Fibroblast of the conjunctiva (primary cell): ENCODE data around the gene PPA2.

Experiments used
- DNase-seq: peaks from one replicate; pipeline ENCODE4 v3.0.0-alpha.2; 2010; ENCODE audit warnings: low read depth

The PPA2 gene

GRCh38 chr4:105389167-105389566, 84.7 kb downstream of the PPA2 start:
- DNase-seq, result peak; percentile 14

- DNase-seq, result peak; percentile 76
These were observed 86.4 kb downstream of the PPA2 start for GRCh38 chr4:105387466-105387865.

GRCh38 chr4:105386012-105386411, 87.8 kb downstream of the PPA2 start:
- no peak for DNase-seq

- DNase-seq, result no peak
These were observed 99.8 kb downstream of the PPA2 start for GRCh38 chr4:105374071-105374470.

GRCh38 chr4:105373324-105373723, 100.5 kb downstream of the PPA2 start:
- DNase-seq, result no peak

GRCh38 chr4:105369988-105370387, 103.9 kb downstream of the PPA2 start:
- no peak for DNase-seq

- no peak for DNase-seq
These were observed 112.8 kb downstream of the PPA2 start for GRCh38 chr4:105361053-105361452.

GRCh38 chr4:105357258-105357980, 116.4 kb downstream of the PPA2 start:
- DNase-seq, result no peak

GRCh38 chr4:105356194-105356593, 117.7 kb downstream of the PPA2 start:
- no peak for DNase-seq

GRCh38 chr4:105352826-105353225, 121.0 kb downstream of the PPA2 start:
- DNase-seq, result no peak

- DNase-seq, result no peak
These were observed 122.0 kb downstream of the PPA2 start for GRCh38 chr4:105351861-105352260.

GRCh38 chr4:105350859-105351490, 122.9 kb downstream of the PPA2 start:
- no peak for DNase-seq

- DNase-seq, result no peak
These were observed 125.1 kb downstream of the PPA2 start for GRCh38 chr4:105348719-105349118.

- DNase-seq, result no peak
These were observed 127.0 kb downstream of the PPA2 start for GRCh38 chr4:105346869-105347268.

- DNase-seq, result no peak
These were observed 128.0 kb downstream of the PPA2 start for GRCh38 chr4:105345838-105346237.

GRCh38 chr4:105345358-105345757, 128.5 kb downstream of the PPA2 start:
- DNase-seq, result no peak

GRCh38 chr4:105344141-105344540, 129.7 kb downstream of the PPA2 start:
- DNase-seq, result no peak

GRCh38 chr4:105343146-105343931, 130.5 kb downstream of the PPA2 start:
- no peak for DNase-seq

- DNase-seq, result no peak
These were observed 144.8 kb downstream of the PPA2 start for GRCh38 chr4:105329081-105329480.

GRCh38 chr4:105327956-105328355, 145.9 kb downstream of the PPA2 start:
- DNase-seq, result no peak

GRCh38 chr4:105327222-105327621, 146.6 kb downstream of the PPA2 start:
- DNase-seq, result no peak
